Hematopoietic multipotent progenitor cell treated with erythropoietin and hydrocortisone succinate and interleukin-3 and kit ligand, for 6 days (in vitro differentiated cells): ENCODE data around the gene CYGB.
"Not testable (repeated sequence)": the region's sequence is repeated elsewhere in the genome, so short reads cannot be mapped to it uniquely, and the experiment has no call there.

Experiments
- DNase-seq: peaks from one replicate; pipeline ENCODE4 v3.0.0-alpha.2; 2015

Gene CYGB

DNA sequence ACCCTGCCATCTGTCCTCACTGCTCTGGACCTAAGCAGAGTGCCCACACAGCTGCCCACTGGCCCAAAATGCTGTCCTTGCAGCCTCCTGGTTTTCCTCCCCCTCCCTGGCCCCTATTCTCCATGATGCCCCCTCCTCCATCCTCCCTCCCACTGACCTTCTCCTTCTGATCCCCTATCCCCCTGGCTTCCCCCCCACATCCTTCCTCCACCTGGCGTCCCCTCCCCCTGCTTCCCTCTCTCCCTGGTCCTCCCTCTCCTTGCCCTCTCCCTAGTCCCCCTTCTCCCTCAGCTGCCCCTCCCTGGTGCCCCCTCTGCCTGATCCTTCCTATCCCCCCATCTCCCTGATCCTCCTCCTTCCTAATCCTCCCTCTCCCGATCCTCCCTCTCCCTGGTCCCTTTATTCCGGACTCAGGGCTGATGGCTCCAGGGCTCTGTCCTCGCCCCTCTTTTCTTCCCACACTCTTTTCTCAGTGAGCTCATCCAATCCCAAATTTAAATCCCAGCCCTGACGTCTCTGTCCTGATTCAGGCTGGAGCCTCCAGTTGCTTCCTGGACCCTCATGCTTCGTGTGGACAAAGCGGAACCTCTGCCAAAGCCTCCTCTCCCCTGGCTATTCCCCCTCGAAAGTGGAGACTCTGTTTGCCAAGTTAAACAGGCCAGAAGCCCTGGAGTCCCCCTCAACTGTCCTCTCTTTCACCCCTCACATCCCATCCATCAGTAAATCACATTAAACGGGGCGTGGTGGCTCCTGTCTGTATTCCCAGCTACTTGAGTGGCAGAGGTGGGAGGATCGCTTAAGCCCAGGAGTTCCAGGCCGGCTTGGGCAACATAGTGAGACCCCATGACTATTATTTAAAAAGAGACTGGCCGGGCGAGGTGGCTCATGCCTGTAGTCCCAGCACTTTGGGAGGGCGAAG is 18.2 kb downstream of the CYGB start:
- DNase-seq, result no peak

DNA sequence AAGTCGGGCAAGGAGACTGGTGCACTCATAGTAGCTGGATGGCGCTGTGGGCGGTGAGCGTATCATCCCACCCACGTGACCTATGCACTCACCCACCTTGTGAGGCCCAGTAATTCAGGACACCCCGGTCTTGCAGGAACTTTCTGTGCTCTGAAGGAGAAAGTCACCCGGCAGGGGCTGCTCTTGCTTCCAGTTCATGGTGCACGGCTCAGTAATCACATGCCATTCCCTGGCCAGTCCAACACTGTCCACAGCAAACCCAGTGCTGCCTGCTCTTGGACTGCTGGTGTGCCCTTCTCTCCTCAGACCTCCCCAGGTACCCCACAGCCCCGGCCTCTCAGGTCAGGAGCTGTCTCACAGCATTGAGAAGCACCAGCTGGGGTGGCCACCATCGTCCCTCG is 19.9 kb downstream of the CYGB start:
- no peak for DNase-seq

DNA sequence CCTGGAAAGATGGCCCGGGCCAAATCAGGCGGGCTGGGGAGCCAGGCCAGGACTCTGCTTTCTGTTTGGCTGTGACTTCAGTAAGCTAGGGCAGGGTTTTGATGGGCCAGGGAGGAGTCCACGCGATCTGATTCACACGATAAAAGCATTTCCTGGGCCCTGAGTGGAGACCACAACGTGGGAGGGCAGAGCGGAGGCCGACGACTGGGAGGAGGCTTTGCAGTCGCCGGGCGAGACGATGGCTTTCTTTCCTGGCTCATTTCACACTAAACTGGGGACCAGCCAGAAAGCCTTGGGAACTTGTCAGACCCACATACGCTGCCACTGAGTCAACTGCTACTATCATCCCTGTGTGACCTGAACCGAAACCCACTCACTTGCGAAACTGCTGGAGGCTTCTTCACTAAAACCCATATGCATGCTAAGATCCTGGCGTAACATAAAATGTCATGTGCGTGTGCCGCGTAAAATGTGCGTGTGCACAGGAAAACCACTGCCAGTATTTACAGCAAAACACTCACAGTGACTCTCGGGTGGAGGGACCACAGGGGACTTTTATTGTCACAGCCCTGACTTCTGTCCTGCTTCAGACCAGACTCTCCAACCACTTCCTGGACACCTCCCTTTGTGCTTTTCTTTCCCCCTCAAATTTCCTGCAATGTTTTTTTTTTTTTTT is 22.1 kb downstream of the CYGB start:
- DNase-seq, result peak; percentile 68

DNA sequence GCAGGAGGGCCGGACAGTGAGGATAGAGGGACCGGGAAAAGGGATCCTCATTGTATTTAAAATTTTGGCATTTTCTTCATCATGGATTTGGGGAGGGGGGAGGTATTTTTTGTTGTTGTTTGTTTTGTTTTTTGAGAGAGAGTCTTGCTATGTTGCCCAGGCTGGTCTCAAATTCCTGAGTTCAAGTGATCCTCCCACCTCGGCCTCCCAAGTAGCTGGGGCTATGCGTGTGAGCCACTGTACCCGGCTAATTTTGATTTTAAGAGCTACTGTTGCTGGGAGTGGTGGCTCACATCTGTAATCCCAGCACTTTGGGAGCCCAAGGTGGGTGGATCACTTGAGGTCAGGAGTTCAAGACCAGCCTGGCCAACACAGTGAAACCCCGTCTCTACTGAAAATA is 23.2 kb downstream of the CYGB start:
- DNase-seq, result not testable (repeated sequence)

DNA sequence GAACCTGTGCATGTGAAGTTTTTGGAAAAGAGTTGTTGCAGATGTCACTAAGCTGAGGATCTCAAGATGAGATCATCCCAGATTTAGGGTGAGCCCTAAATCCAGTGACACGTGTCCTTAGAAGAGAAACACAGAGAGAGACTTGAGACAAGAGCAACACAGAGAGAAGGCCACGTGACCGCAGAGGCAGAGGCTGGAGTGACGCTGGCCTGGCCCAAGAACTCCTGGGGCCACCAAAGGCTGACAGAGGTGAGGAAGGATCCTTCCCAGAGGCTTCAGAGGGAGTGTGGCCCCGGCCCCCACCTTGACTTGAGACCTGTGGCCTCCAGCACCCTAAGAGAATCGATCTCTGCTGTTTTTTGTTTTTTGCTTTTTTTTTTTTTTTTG is 24.2 kb downstream of the CYGB start:
- DNase-seq, result no peak

DNA sequence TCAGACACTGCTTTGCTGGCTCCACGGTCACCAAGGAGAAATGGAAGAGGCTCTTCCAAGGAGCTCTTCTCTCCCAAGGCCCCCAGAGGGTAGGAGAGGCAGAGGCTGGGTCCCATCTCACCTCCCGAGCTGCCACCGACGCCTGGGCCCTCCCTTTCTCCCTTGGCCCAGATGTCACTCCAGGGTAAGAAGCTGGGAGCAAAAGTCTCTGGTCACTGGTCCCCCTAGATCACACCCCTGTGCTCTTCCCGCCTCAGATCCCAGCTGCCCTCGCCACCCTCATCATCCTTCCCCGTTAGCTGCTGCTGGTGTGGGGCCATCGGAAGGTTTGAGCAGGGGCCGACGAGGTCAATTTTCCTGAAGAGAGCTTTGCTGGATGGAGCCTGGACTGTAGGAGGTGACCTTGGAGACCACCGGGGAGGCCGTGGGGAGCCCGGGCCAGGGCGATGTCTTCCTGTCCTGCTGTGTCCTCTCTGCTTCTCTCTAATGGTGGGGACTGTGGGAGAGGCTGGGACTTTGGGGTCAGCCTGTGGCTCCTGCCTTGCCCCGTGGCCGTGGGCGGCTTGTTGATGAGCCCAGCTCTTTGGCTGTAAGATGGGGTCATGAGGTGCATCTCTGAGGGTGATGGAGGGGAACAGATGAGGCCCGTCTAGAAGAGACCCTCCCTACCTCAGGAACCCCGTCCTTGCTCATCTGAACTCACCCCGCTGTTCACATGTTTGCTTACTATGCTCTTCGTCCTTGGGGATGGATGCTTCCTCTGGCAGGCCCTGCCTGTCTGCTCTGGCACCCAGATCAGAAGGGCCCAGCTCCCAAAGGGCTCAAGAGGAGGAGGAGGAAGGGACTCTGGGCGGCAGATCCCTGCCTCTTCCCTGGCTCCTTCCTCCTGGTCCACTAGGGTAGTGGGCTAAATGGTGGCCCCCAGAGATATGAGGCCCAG is 24.9 kb downstream of the CYGB start:
- no peak for DNase-seq

DNA sequence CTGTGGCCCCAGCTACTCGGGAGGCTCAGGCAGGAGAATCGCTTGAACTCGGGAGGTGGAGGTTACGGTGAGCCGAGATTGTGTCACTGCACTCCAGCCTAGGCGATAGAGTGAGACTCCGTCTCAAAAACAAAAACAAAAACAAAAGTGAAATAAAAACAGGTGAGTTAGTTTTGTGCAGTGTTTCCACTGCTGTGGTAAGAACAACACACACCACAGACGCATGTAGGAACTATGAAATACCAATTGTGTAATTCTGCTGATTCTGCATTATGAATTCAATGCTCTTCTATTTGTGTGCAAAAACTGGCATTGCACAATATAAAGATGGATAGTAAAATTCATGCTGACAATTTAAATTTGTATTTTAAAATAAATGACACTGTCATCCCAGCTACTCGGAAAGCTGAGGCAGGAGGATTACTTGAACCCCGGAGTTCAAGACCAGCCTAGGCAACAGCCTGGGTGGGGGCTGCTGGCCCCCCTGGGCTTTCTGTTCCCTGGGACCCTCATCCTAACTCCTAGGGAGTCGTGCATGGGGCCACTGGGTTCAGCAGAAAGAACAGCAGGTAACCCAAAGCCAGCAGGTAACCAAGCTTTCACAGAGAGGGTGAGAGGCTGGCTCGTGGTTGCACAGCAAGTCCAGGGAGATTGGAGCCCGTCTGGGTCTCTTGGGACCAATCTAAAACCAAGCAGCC is 25.7 kb downstream of the CYGB start:
- DNase-seq, result peak; percentile 49

DNA sequence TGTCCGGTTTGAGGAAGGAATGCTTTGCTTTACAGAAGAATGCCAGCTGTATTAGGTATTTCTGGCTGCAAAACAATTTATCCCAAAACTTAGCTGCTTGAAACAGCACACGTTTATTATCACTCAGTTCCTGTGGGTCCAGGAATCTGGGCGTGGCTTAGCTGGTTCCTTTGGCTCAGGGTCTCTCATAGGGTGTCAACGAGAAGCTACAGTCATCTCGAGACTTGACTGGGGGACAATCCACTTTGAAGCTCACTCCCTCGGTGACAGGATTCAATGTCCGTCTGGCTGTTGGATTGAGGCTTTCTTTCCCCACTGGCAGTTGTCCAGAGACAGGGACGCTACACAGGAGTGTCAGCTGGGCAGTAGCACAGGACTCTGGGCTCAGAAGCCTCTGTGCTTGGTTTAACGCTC is 26.7 kb downstream of the CYGB start:
- no peak for DNase-seq

DNA sequence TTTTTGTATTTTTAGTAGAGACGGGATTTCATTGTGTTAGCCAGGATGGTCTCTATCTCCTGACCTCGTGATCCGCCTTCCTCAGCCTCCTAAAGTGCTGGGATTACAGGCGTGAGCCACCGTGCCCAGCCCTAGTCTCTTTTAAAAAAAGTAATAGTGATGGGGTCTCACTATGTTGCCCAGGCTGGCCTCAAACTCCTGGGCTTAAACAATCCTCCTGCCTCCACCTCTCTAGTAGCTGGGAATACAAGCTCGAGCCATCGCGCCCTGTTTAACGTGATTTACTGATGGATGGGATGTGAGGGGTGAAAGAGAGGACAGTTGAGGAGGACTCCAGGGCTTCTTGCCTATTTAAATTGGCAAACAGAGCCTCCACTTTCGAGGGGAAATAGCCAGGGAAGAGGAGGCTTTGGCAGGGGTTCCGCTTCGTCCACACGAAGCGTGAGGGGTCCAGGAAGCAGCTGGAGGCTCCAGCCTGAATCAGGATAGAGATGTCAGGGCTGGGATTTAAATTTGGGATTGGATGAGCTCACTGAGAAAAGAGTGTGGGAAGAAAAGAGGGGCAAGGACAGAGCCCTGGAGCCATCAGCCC is 28.9 kb downstream of the CYGB start:
- not testable (repeated sequence) for DNase-seq

DNA sequence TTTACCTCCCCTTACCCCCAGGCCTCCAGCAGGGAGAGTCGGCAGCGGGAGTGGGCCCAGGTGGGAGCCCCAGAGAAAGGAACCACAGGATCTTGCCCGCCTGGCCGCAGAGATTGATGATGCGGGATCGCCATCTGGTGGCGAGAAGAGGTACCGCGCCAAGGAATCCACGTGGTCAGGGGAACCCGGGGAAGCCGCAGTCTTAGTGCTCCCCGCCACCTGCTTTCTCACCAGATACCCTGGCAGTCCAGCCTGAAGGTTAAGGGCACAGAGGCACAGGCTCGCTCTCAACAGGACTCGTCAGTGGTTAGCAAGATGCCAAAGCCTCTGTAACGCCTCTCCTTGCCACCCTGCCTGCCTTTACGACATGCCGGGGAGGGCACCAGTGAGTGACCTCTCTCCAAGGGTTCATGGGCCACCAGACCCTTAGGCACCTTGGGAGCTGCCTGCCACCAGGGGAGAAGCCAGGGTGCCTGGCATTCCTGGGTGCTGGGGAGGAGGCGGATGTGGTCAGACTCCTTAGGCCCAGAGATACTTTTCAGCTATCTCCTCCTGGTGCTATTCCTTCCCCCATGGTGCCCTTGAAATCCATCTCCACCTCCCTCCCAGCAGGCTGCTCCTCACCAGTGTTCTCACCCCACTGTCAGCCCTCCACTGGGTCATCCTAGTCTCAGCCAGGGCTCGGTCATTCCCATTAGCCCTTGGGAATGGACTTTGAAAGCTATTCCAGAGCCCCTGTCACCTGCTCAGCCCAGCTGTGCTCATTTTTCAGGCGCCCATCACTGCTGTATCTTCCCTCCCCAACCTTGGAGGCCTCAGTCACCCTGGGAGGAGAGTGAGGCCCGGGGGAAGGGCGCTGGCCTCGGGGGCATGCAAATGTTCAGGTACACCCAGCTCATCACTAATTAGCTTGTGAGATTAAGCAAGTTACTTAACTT is 30.8 kb downstream of the CYGB start:
- DNase-seq, result peak; percentile 85

DNA sequence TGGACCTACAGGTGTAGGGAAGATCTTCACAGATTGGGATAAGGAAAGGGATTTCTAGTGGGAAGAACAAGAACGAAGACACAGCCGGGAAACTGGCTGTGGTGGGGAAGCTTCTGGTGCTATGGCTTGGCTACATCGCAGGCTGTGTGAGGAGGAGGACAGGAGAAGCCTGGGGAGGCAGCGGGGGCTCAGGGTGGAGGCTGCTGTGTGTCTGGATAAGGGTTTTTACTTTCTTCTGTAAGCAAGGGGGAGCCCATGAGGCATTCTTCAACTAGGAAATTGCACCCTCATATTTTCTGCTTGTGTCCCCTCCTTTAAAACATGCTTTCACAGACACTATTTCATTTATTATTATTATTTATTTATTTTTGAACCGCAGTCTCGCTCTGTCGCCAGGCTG is 33.4 kb downstream of the CYGB start:
- peak; percentile 66 for DNase-seq

DNA sequence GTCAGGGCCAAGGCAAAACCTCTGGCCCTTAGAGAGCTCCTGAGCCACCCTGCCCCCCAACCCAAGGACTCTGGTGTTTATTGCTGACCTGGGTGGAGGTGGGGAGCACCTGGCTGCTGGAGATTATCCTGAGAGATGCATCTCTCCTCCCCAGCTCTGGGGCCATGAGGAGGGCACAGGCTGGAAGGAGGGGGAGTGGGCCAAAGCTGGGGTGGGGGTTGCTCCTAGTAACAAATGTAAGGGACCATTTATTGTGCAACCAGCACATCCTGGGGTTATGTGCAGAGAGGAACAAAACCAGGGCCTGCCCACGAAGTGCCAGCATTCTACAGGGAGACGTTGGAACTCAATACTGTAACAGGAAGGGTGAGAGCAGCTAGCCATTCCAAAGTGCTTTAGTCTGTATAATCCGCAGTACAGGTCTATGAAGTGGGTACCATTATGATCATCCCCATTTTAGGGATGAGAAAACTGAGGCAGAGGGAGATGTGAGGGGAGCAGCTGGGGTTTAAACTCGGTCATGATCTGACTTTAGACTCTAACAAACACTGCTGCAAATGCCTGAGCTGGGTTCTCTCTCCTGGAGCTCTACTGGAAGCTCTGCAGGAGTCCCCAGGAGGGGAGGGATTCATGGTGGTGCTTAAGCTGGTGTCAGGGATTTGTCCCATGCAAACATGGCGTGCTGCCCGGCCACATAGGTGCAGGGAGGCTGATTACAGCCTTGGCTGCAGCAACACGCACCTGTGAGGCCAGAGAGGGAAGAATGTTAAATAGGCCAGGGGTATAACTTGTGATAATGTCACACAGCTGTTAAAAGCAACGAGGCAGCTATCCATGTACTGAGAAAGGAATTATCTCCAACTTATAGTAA is 34.9 kb downstream of the CYGB start:
- DNase-seq, result peak; percentile 4

DNA sequence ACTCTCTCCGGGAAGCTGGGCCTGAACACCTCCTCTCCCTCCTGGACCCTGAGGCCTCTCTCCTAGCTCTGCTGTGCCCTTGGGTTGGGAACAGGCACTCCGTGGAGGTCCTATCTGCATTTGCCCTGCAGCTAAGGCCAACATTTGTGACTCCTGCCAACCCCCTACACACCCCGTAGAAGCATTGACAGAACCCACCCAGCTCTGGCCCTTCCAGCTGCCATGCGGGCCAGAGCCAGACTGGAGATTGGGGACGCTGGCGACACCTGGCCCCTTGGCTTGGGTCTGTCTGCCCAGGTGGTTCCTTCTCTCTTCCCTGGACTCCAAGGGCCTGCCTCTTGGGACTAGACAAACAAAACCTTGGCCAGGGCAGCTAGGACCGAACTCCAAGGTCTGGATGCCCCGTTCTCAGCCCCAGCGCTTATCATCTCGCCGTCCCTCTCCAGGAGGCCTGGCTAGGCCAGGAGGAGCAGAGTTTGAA is 35.6 kb downstream of the CYGB start:
- DNase-seq, result no peak

DNA sequence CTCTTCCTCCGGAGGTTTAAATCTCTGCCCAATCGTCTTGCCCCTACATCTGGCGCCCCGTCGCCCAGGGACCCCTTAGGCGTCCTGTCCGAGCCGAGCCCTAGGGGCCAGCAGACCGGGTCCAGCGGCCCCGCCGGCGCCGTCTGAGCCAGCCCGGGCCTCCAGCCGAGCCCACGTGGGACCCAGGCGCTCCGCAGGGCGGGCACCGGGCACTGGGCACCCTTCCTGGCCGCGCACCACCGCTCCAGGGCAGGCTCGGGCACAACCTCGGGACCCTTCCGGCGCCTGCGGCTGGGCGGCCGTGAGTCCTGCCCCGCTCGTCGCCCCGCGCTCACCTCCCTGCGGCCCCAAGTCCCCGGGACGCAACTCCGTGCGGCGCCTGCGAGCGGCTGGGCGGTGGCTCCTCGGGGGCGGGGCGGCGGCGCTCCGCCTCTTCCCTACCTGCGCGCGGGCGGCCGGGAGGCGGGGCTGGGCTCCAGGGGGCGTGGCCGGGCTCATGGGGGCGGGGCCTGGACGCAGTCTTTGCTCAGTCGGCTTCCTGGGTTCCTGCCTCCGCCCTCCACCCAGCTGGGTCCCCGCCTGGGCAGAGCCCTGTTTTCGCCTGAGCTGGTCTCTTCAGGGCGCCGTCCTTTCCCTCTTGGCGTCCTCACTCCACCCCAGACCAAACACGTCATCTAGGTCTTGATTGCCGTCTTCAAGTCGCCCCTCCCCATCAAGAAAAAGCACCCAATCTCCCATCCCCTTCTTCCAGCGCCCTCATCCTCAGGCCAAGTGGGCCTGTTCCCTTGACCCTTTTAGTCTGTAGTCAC is 36.3 kb downstream of the CYGB start, which contains the start of gene RHBDF2:
Gene RHBDF2, minus strand, starts transcription at position 406 of the 809 bp plus-strand sequence. CDS start 19,899 bp downstream, outside the sequence.
- peak; percentile 89 for DNase-seq

DNA sequence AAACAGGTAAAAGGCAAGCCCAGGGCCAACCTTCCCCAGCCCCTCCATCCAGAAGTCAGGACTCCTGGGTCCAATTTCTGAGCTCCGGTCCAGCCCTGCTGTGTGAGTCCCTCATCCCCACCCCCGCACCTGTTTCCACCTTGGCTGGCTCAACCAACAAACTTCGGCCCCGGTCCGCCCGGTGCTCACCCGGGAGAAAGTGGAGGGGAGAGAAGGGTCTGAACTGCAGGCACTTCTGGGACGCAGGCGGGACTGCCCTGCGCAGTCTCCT is 36.8 kb downstream of the CYGB start:
- DNase-seq, result no peak

DNA sequence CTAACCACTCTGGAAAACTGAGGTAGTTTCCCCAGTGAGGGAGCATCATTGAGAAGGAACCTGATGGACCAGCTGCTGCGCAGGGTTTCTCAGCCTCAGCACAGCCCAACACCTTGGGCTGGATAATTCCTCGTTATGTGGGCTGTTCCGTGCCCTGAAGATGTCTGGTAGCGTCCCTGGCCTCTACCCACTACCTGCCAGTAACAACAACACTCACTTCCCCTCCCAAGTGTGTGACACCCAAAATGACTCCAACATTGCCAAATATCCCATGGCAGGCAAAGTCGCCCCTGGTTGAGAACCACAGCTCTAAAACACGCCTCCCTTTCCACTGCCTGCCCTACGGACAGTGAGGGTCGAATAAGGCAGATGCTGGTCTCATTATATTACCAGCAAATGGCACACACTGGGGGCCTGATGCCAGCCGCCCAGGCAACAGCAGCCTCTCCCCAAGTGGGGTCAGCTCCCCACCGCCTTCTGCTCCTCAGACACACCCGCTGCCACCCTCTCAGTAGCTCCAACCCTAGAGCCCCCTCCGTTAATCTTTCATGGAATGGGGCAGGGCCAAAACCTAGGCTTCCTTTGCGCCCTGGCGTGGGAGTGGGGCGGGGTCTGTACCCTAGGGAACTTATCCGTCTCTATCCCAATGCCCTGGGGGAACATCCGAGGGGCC is 37.3 kb downstream of the CYGB start:
- DNase-seq, result peak; percentile 4

DNA sequence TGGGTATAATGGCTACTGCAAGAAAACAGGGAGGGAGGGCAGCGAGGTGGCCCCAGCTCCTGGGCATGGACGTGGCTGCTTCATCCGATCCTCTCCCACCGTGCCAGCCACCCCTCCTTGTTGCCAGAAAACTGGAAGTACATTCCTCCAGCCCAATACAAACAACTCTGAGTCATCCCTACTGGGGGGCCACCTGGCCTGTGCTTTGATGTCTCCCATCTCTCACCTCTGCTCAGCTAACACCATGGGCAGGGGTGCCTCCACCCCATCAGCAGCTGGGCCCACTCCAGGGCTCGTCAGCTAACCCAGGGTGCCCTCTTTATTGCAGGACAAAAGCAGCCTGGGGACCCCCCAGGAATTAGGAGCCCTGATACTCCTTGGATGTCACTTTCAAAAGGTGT is 38.2 kb downstream of the CYGB start:
- DNase-seq, result no peak

DNA sequence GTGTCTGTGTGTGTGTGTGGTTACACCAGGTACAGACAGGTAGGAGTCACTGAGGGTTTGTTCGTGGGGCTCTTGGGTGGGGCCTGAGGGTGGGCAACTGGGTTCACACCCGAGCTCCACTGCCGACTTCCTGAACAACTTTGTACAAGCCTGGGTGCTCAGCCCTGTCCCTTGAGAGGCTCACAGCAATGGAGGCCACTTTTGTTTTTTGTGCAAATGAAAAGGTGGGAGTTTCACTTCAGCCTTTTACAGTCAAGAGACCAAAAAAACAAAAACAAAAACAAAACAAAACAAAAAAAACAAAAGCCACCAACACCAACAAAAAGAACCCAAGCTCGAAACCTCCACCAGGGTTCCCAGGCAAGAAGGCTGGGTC is 38.6 kb downstream of the CYGB start:
- no peak for DNase-seq
